Stimulated activated CD4-positive, alpha-beta T cell treated with anti-CD3 and anti-CD28 coated beads, Interleukin-4, amount 100 ng/mL, for 24 hours (primary cell): ENCODE measurements around the gene ENPP3.

Source experiments
- DNase-seq: peaks from one replicate; pipeline ENCODE4 v3.0.0-alpha.2; 2020

Gene ENPP3

DNA sequence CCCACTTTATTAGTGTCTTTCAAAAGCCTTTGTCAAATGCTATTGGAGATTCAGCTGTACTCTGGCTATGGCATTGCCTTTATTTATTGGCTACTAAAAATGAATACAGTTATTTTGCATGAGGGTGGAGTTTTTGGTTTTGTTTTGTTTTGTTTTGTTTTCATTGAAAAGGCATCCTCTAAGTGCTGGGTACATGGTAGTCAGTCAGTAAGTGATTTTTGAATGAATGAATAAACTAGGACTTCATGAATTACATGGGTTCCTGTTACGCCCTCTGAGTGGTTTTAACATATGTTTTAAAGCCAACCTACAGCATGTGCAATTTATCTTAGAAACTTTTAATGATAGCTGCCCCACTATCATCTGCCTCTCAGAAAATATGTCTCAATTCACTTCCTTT is 131.9 kb downstream of the ENPP3 start:
- no peak for DNase-seq

DNA sequence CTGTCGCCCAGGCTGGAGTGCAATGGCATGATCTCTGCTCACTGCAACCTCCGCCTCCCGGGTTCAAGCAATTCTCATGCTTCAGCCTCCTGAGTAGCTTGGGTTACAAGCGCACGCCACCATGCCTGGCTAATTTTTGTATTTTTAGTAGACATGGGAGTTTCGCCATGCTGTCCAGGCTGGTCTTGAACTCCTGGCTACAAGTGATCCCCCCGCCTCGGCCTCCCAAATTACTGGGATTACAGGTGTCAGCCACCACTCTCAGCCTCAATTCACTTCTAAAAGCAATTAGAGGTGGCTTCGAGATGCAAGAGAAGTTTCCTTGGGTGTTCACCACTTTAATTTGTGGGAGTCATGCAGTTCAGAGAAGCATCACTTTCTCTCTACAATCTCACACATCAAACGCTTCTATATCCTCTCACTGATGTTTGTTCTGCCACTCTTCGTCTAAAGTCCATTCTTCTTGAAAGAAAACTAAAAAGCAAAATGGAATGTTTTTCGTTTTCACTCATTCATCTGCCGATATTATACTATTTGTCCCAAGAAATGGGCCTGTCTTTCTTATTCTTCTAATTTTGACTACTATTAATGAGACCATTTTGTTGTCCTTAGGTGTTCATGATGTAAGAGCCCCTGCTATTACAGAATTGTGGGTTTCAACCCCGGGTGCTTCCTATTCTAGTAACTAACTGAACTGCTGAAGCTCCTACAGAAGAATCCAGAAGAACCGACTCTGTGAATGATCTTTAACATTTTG is 132.5 kb downstream of the ENPP3 start:
- no peak for DNase-seq

DNA sequence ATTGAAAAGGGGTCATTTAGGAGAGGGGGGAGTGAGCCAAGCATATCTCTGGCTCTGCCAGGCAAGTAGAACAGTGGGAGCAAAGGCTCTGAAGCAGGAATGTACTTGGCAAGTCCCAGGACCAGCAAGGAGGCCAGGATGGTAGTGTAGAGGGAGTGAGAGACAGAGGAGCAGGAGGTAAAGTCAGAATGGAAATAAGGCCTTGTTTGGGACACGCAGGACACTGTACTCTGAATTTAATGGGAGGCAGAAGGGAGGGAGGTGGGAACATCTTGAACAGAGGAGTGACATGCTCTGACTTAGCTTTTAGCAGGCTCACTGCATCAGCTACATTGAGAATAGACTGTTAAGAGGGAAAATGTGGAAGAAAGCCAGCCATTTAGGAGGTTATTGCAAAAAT is 133.7 kb downstream of the ENPP3 start:
- no peak for DNase-seq

DNA sequence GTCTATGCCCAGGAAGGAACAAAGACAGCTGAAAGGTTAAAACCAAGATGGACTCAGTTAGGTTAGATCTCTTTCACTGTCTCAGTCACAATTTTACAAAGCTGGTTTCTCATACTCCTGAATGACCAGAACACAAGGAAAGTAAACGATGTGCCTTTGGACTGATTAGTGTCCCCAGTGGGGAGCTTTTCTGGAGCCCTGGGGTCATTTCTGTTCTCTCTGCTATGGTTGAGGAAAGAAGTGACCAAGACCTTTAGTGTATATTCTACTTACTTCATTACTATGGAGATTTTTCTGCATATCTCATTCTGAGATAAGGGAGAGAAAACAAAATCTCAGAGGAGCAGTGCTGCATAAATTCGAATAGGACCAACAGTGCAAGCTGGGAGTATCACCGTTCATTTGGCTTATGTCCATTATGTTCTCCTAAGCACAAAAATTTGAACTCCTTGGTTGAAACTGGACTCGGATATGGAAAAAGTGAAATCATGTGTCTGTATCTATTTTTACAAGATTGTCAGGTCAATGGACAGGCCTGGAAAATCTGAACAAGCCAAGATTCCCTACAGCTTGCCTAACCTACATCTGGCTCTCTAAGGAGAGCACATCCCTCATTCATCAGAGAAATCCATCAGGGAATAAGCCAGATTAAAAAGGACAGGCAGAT is 136.3 kb downstream of the ENPP3 start:
- no peak for DNase-seq

DNA sequence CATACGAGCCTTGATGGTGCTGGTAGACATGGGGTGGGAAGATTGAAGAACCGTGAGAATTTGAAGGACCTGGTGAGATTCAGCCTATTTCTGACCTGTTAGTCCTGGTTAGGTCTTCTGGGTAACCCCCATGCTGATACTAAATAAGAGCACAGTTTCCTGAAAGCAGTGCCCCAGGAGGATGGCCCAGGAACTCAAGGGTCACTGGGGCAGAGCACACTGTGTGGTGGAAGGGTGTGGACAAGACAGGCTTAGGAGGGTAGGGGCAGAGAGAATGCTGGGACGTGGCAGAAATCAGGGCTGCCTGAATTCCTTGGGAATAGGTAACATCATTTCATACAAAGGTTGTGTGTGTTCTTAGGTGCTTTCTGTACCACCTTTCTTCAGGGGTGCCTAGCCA is 138.8 kb downstream of the ENPP3 start:
- DNase-seq = no peak

DNA sequence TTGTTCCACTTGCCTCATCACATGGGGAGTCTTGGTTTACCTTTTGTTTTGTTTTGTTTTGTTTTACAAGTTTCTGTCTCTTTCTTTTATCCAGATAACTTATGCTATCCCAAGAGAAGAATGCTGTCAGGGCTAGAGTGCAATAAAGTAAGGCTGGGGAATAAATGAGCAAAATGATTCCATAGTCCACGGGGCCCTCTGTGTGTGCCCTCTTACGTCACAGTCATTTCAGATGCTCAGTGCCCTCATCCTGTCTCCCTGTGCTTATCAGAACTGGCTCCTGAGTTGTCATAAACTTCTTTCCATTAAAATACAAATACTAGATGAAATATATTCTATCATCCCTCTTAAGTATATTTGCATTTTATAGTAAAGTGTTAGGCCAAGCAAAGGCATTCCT is 139.9 kb downstream of the ENPP3 start:
- DNase-seq = no peak

DNA sequence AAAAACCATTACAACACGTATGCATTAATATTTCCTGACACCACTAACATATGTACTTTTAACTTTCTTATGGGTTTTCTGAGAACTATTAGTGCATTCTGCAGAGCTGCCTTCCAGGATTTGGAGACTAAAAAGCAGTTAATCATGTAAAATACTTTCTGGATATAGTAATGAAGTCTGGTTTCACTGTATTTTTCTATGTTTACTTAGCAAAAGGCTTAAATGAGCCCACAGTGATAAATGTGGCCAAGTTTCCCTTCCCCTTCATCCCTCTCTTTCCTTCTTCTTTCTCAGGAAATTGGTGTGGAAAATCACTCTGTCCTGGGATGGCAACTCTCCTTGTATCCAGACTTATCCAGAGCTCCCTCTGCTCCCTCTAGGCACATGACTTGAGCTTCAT is 141.1 kb downstream of the ENPP3 start:
- no peak for DNase-seq

DNA sequence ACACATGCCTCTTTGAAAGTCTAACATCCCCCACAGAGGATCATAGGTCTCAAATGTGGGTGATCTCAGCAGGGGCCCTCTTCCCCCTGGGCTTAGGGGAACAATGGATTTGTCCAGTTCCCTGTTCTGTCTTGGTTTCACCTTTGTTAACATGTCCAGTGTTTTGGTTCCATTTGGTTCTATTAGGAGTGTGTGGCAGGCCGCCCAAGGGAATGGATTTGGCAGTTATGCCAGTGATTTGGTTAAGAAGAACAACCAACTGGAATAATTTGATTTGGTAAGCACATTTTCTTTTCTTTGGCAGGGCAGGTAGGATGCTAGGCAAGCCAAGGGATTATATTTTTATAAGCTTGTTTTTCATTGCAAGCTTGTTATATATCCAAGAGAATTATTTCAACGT is 142.2 kb downstream of the ENPP3 start:
- no peak for DNase-seq

DNA sequence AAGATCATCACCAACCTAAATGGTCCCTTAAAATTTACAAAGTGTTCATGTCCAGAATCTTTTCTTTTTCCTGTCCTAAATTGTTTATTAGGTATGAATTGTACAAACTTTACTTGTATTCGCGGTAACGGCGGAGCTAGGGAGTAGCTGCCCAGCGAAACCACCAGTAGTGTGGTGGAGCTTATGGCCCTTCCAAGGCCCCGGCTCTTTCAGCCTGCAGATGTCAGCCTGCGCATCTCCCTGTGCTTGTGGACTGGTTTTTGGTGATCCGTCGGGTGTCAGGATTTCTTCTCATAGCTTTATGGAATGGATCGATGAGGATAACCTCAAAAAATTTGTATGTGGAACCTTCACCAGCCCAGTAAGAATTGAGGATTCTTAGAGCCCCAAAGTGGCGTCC is 143.5 kb downstream of the ENPP3 start:
- no peak for DNase-seq

DNA sequence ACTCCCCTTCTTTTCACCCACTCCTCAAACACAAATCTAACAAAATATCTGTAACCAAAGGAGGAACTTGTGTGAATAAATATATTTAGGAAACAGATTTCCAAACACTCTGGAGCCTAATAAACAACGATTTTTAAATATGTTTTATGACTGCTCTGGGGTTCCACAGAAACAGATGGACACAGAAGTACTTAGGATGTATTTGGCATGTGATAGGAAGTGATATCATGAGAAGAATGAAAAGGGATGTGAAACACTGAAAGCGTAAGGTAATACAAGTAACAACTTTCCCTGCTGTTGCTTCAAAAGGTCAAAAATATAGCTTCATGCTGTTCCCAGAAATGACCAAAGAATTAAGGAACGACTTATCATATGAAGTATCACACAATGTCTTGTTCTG is 144.6 kb downstream of the ENPP3 start:
- no peak for DNase-seq

DNA sequence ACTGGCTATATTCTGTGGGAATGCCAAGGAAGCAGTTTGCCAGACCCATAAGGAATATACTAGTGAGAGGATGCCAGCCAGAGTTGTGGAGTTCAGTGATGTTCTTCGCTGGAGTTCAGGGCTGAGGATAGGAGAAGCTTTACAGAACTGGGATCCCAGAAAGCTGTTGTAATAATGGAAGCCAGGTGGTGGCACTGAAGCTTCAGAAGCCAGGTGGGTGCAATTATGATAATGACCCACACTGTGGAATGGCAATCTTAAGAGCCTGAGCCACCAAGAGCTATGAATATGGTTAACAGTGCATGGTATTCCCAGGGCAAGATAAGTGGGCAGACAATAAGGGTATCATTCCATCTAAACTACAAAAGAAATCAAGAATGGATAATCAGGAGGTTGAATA is 145.7 kb downstream of the ENPP3 start:
- no peak for DNase-seq

DNA sequence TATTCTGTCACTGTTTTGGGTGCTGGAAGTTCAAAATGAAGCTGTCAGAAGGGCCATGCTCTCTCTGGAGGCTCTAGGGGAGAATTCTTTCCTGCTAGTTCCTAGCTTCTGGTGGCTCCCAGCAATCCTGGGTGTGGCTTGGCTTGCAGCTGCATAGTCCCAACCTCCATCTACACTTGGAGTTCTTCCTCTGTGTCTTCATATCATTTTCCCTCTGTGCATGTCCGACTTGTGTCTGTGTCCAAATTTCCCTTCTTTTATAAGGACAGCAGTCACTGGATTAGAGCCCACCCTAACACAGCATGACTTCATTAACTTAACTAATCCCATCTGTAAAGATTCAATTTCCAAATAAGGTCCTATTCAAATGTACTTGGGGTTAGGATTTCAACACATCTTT is 147.5 kb downstream of the ENPP3 start:
- DNase-seq = no peak

DNA sequence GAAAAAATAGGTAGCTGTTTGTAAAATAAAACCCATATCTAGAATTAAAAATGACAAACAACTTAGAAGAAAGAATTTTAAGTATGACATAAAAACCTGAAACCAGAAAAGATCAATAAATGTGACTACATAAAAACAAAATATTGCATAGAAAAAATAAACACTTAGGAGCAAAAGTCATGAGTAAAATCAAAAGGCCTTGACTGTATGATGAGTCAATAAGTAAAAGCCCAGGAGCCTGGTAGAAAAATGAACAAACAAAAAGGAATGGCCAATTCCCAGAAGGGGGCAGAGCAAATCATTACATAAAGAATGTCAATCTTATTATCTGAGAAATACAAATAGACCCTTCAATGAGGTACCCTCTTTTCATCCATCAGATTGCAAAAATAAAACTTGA is 150.0 kb downstream of the ENPP3 start:
- DNase-seq = no peak

DNA sequence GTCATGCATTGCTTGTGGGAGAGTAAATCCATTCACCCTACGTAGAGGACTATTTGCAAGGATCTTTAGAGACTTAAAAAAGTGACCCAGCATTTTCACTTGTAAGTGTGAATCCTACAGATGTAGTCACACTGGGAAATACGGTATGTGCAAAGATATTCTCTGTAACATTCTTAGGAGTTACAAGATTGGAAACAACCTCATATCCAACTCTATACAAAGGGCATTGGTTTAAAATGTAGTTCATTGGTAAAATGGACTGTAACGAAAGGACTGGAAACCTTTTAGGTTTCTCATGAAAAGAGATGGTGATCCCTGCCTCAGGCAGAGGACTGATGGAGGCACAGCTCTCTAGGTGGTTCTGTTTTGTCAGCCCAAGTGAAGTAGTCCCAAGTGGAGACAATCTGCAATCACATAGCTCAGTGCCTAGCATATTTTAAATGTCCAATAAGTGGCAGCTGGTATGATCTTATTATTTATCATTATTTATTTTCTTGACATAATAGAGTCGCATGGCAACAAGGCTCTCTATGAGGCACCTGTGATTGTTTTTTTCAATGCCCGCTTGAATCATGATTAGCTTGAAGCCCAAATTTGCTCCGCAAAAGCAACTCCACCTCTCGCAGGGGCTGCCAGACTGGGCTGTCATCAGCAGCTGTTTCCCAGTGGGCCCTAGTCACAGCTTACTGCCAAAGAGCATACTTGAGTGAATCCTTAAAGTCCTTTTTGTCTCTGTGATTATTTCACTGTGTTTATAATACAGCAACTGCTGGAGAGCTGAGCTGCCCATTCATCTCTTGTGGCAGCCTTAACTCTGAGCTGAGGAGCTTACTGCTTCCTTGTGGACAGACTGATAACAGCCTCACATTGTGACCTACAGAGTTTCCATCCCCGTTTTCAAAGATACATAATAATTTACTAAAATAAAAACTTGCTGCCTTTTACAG is 150.9 kb downstream of the ENPP3 start:
- DNase-seq = no peak

DNA sequence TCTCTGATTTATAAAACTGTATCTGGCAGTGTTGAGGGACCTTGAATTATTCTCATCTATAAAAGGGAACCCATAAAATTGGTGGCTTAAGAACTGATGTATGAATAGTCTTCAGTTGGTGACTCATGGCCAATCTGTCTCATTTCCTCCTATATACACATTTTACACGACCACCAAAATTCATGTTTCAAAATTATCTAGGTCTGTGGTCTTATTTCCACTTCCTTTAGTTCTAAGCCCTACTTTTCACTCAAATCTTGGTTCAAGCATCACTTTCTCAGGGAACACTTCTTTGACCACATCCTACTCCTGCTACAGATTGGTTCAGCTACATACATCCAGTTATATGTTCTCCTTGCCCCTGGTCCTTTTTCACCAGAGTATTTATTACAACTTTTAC is 152.1 kb downstream of the ENPP3 start:
- DNase-seq = no peak

DNA sequence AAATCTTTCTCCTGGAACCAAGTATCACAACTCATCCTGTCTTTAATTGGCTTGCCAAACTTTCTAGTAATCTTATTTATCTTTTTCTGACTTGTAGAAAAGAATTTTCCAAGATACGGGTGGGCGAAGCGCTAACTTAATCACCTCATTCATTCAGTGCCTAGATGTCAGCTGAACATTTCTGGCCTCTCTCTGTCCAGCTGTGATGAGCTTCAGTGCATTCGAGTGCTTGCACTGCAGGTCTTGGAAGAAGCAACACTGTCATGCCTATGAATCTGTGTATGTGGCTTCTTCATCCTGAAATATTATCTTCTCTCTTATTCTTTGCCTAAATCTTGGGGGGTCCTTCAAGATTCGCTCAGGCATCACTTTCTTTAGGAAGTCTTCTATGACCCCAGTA is 154.4 kb downstream of the ENPP3 start:
- DNase-seq = no peak

DNA sequence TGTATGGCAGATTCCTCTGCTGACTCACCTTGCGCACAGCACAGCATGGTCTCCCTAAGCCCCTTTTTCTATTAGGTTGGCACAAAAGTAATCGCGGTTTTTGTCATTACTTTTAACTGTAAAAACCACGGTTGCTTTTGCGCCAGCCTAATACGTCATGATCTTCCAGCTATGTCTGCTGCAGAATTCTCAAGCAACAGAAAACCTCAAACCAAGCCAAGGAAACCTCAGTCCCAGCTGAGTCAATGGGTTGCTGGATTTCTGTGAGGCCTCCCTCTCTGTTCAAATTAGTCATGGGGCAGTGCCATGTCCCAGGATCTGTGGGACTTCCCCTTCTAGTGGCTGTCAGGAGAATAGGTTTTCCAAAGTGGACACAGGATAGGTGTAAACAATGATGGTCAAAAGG is 155.0 kb downstream of the ENPP3 start:
- no peak for DNase-seq

DNA sequence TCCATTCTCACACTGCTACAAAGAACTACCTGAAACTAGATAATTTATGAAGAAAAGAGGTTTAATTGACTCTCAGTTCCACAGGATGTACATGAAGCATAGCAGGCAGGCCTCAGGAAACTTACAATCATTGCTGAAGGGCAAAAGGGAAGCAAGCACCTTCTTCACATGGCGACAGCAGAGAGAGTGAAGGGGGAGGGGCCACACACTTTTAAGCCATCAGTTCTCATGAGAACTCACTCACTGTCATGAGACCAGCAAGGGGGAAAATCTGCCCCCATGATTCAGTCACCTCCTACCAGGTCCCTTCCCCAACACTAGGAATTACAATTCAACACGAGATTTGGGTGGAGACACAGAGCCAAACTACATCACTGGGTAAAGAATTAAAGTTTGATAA is 158.3 kb downstream of the ENPP3 start:
- no peak for DNase-seq
